HCT116 (cell line): Measurements from ENCODE around the gene CCDC30.

Experiments used
- CTCF ChIP-seq, 3 experiments: fragments of 200-600 bp in 1 of 3; sonication (generic) in 1 of 3; IDR thresholded peaks in 2 of 3; conservative IDR thresholded peaks in 1 of 3; 2 replicates each; pipeline ENCODE4 v1.5.1; 2012 to 2017; ENCODE audit warnings: low read depth in 2 of 3, low read length in 2 of 3, antibody characterized with exemption in 1 of 3, borderline replicate concordance in 1 of 3, control low read depth in 1 of 3, mild to moderate bottlenecking in 1 of 3, mixed read lengths in 1 of 3, mixed run types in 1 of 3, moderate library complexity in 1 of 3; ENCODE audit not compliant: insufficient read depth in 1 of 3
- EZH2 ChIP-seq: fragments of 200-600 bp; sonication (generic); IDR thresholded peaks from 2 replicates; pipeline ENCODE4 v1.6.1; 2017; ENCODE audit warnings: antibody characterized with exemption, mixed run types
- MAX ChIP-seq: IDR thresholded peaks from 2 replicates; pipeline ENCODE4 v1.6.1; 2012
- POLR2A ChIP-seq: IDR thresholded peaks from 2 replicates; pipeline ENCODE4 v1.7.0; 2011; ENCODE audit warnings: borderline replicate concordance; ENCODE audit not compliant: insufficient read depth, insufficient read length; ENCODE audit errors: extremely low read depth
- POLR2AphosphoS5 ChIP-seq: IDR thresholded peaks from 2 replicates; pipeline ENCODE4 v1.6.1; 2011; ENCODE audit warnings: mild to moderate bottlenecking, low read depth, low read length, moderate library complexity
- SP1 ChIP-seq: IDR thresholded peaks from 2 replicates; pipeline ENCODE4 v1.6.1; 2012; ENCODE audit warnings: low read depth
- YY1 ChIP-seq: IDR thresholded peaks from 2 replicates; pipeline ENCODE4 v1.6.1; 2011; ENCODE audit warnings: low read length, low read depth, moderate library complexity, mild to moderate bottlenecking; ENCODE audit not compliant: insufficient replicate concordance; ENCODE audit errors: extremely low read depth

- no peak for TF ChIP-seq CTCF (IDR thresholded peaks at IDR 0.05 in 2 of 3, conservative IDR thresholded peaks at IDR 0.05 in 1 of 3; ENCODE audit: borderline replicate concordance in 1 of 3, insufficient read depth in 1 of 3, low read depth in 2 of 3, low read length in 2 of 3)
- no peak for TF ChIP-seq POLR2A
- no peak for TF ChIP-seq MAX
- no peak for TF ChIP-seq SP1
- no peak for TF ChIP-seq EZH2
- TF ChIP-seq POLR2AphosphoS5: no peak
- TF ChIP-seq YY1: no peak
These were observed 124.7 kb downstream of the CCDC30 start for GRCh38 chr1:42587753-42588152.
